ENCODE data around the gene TMEM233.

GRCh38 chr12:119660076-119660475 lies 66.5 kb downstream of the TMEM233 start:
- no peak for TF ChIP-seq RCOR1 (conservative IDR thresholded peaks at IDR 0.05; ENCODE audit: low read depth, low read length)
- no peak for TF ChIP-seq FOS (IDR thresholded peaks at IDR 0.05; ENCODE audit: borderline replicate concordance, extremely low read depth, insufficient read length)
- no peak for TF ChIP-seq SMARCA5 (IDR thresholded peaks at IDR 0.05)
- no peak for TF ChIP-seq POLR2AphosphoS5 (IDR thresholded peaks at IDR 0.05; ENCODE audit: low read length)

Measured in GM12878 (cell line).